A673 (cell line): Measurements from ENCODE around the gene BOK. TPM values are rescaled to one million over a fixed set of nuclear protein-coding genes. Genes with fewer than 3 reads are reported as not detected.

Experiments used
- BruUV-seq: library from RNA; stranded (reverse); fragments of 400-500 nt; replicated peaks from 2 replicates; lab custom pipeline; 2021; lab: Mats Ljungman, UMichigan
- CTCF ChIA-PET: fragments of 300-600 bp; sonication (Branson Sonifier 250); formaldehyde crosslinking; loops from one replicate; lab custom pipeline; 2022; ENCODE audit warnings: antibody characterized with exemption; lab: Charles Lee
- POLR2A ChIA-PET: fragments of 300-600 bp; sonication (Branson Sonifier 250); formaldehyde crosslinking; loops from one replicate; lab custom pipeline; 2022; ENCODE audit warnings: antibody characterized with exemption; ENCODE audit not compliant: low non-redundant PET; lab: Charles Lee
- DNase-seq: peaks from one replicate; pipeline ENCODE4 v3.0.0-alpha.2; 2015; ENCODE audit warnings: low spot score
- H3K27ac ChIP-seq: fragments of 200-600 bp; sonication (generic); 2 replicates; pipeline ENCODE4 v1.5.1; 2016; ENCODE audit warnings: mixed run types, low read depth, mild to moderate bottlenecking, mixed read lengths, antibody characterized with exemption, low read length; ENCODE audit not compliant: poor library complexity, severe bottlenecking
- H3K27me3 ChIP-seq: fragments of 200-600 bp; sonication (generic); replicated peaks from 2 replicates; pipeline ENCODE4 v1.6.1; 2017; ENCODE audit warnings: mixed run types, low read depth, mild to moderate bottlenecking, mixed read lengths, antibody characterized with exemption, low read length; ENCODE audit not compliant: insufficient read depth, poor library complexity
- H3K36me3 ChIP-seq: fragments of 200-600 bp; sonication (generic); 2 replicates; pipeline ENCODE4 v1.6.1; 2016; ENCODE audit warnings: mixed run types, mild to moderate bottlenecking, mixed read lengths, antibody characterized with exemption, low read length; ENCODE audit not compliant: insufficient read depth, poor library complexity, severe bottlenecking
- H3K4me1 ChIP-seq: fragments of 200-600 bp; sonication (generic); 2 replicates; pipeline ENCODE4 v1.6.1; 2017; ENCODE audit warnings: mixed run types, mild to moderate bottlenecking, mixed read lengths, antibody characterized with exemption, low read length; ENCODE audit not compliant: insufficient read depth, poor library complexity, severe bottlenecking
- H3K4me3 ChIP-seq: fragments of 200-600 bp; sonication (generic); 2 replicates; pipeline ENCODE4 v1.5.1; 2016; ENCODE audit warnings: low read depth, mixed run types, mild to moderate bottlenecking, mixed read lengths, low read length; ENCODE audit not compliant: poor library complexity, severe bottlenecking
- H3K9me3 ChIP-seq: fragments of 200-600 bp; sonication (generic); 2 replicates; pipeline ENCODE4 v1.6.1; 2016; ENCODE audit warnings: mixed run types, low read depth, mild to moderate bottlenecking, mixed read lengths, antibody characterized with exemption, low read length; ENCODE audit not compliant: poor library complexity, severe bottlenecking
- EZH2 ChIP-seq: fragments of 200-600 bp; sonication (generic); IDR thresholded peaks from 2 replicates; pipeline ENCODE4 v1.6.1; 2017; ENCODE audit warnings: borderline replicate concordance, low read depth, mild to moderate bottlenecking, mixed read lengths, antibody characterized with exemption, low read length; ENCODE audit not compliant: poor library complexity, severe bottlenecking
- intact Hi-C: fragments of 100-400 bp; cut with micrococcal nuclease; formaldehyde crosslinking; loops from one replicate; pipeline ENCODE4 v1.10.0; 2022; ENCODE audit not compliant: unreplicated experiment
- total RNA-seq: library from RNA; stranded (reverse); gene quantifications from 2 replicates; pipeline ENCODE4 v1.2.3, GENCODE V29; 2021
- TF ChIP-seq, protein P1 (sequence below): fragments of 300-800, 200-600 bp; sonication (generic); conservative IDR thresholded peaks from 2 replicates; pipeline ENCODE4 v1.5.1; 2017; ENCODE audit warnings: low read depth, mild to moderate bottlenecking, antibody characterized with exemption, low read length, moderate library complexity, mixed read lengths

BOK gene
- total RNA-seq, 1 experiment from 2014 or later = 2.7 TPM

DNA sequence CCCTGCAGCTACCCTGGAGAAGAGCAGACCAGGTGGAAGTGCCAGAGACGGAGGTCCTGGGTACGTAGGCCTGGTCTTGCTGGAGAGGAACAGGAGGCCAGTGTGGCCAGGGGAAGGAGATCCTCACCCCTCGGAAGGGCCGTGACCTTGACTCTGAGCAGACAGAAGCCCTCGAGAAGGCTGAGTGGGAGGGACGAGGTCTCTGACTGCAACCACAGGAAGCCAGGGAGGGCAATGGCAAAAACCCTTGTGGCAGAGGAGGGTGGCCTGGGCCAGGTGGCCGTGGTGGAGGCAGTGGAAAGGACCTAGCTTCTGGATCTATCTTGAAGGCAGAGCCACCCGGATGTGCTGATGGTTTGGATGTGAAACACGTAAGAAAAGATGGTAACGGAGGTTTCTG is 50.3 kb downstream of the BOK start:
- POLR2A ChIA-PET = no interaction called here
- TF ChIP-seq EZH2 = no peak
- TF ChIP-seq, protein P1, sequence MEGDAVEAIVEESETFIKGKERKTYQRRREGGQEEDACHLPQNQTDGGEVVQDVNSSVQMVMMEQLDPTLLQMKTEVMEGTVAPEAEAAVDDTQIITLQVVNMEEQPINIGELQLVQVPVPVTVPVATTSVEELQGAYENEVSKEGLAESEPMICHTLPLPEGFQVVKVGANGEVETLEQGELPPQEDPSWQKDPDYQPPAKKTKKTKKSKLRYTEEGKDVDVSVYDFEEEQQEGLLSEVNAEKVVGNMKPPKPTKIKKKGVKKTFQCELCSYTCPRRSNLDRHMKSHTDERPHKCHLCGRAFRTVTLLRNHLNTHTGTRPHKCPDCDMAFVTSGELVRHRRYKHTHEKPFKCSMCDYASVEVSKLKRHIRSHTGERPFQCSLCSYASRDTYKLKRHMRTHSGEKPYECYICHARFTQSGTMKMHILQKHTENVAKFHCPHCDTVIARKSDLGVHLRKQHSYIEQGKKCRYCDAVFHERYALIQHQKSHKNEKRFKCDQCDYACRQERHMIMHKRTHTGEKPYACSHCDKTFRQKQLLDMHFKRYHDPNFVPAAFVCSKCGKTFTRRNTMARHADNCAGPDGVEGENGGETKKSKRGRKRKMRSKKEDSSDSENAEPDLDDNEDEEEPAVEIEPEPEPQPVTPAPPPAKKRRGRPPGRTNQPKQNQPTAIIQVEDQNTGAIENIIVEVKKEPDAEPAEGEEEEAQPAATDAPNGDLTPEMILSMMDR = no peak
- Histone ChIP-seq H3K27ac (no peak overlapping the region), H3K9me3 (no peaks in the 10 kb centered on the region), H3K4me3 (no peak overlapping the region), H3K27me3 (no peaks in the 10 kb centered on the region), H3K4me1 (peaks cover 32% of the 10 kb centered on the region), H3K36me3 (peaks cover 7% of the 10 kb centered on the region)
- no TSS peak for BruUV-seq
- DNase-seq = no peak
- CTCF ChIA-PET = no interaction called here
- intact Hi-C loops = no loop called here

DNA sequence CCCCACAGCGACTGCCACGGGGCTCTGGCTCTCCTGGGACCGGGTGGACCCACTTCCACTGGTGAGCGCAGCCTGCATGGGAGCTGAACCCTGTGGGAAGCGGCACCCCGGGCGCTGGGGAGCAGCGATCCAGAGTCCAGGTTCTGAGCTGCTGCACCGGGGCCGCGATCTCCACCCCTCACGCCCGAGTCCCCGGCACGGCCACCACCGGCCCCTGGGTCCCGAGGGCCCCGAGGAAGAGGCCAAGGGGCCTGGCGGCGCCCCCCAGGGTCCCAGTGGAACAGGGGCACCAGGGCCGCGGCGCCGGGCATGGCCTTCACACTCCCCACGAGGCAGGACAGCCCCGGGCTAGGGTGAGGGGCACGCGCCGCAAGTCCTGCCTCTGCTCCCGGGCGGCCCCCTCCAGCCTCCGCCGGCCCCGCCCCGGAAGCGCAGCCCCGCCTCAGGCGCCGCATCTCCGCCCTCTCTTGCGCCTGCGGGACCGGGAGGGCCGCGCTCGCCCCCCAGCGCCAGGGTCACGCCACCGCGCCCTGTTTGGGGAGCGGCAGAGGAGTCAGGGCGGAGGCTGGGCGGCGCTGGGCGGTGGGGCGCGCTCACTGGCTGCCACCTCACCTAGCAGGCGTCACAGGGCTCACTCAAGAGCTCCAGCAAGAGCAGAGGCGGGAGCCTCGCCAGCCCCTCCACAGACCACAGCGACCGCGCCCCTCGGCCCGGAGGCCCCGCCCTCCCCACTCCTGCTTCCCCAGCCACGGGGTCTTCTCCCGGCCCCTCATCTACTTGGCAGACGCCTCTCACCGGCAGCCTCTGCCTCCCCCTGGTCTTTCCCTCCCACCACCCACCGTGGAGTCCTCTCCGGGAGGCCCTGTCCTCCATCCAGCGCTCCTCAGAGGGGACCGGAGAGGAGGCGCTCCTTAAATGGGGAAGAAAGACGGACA is 51.6 kb downstream of the BOK start:
- intact Hi-C loops = no loop called here
- H3K4me3 ChIP-seq = peak overlapping the region; percentile 44
- peak; percentile 93 for DNase-seq

DNA sequence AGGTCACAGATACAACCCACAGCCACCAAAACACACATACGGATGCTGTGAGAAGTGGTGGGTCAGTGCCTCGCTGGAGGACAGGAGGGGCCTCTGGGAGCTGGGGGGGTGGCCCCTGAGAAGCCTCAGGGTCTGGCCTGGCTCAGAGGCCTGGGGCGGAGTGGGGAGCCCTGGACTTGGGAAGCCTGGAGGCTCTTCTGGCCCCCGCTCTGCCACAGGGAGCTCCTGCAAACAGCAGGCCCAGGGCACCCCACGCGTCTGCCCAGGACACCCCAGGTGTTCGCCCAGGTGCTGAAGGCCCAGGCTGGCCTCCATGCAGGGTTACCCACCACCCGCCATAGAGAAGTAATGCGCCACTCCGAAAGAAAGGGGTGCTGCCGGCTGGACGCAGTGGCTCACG is 52.5 kb downstream of the BOK start:
- no peak for TF ChIP-seq EZH2
- TF ChIP-seq, protein P1 = no peak
- H3K9me3 ChIP-seq = no peaks in the 10 kb centered on the region
- H3K27me3 ChIP-seq = no peaks in the 10 kb centered on the region
- no peak for DNase-seq
- intact Hi-C loops = no loop called here
- H3K4me1 ChIP-seq = peaks cover 38% of the 10 kb centered on the region
- ChIA-PET CTCF (no interaction called here), POLR2A (no interaction called here)
- BruUV-seq = no TSS peak
- no peak overlapping the region for H3K4me3 ChIP-seq
- peak overlapping the region; percentile 78 for H3K27ac ChIP-seq
- H3K36me3 ChIP-seq = peaks cover 2% of the 10 kb centered on the region

More for the DNA sequence above, 51.6 kb downstream of the BOK start:
- Histone ChIP-seq H3K27ac (peak overlapping the region; percentile 78), H3K27me3 (no peaks in the 10 kb centered on the region), H3K4me1 (peaks cover 37% of the 10 kb centered on the region), H3K9me3 (no peaks in the 10 kb centered on the region), H3K36me3 (peaks cover 7% of the 10 kb centered on the region)
- TF ChIP-seq, protein P1 = peak; percentile 62
- TF ChIP-seq EZH2 = no peak
- no TSS peak for BruUV-seq
- ChIA-PET POLR2A (no interaction called here), CTCF (interaction anchor here (0.6 kb wide), 1 partner anchor 94 kb away, joined by 6 read pairs; no protein-coding TSS in a partner anchor)
